Hindlimb muscle (tissue), 1 donor: ENCODE results near the gene ZNF160. TPM values are rescaled to one million over a fixed set of nuclear protein-coding genes. Genes with fewer than 3 reads are reported as not detected.
"Not testable (repeated sequence)": the region's sequence is repeated elsewhere in the genome, so short reads cannot be mapped to it uniquely, and the experiment has no call there.

Experiments
- DNase-seq: peaks from one replicate; pipeline ENCODE4 v3.0.0-alpha.2; 2013
- polyA plus RNA-seq: library from polyadenylated mRNA; unstranded; fragments of 120-200 nt; gene quantifications from one replicate; pipeline ENCODE4 v1.2.1, GENCODE V29; 2013; ENCODE audit not compliant: insufficient read length

ZNF160 gene
- polyA plus RNA-seq, 1 donor: 22.0 TPM

DNA sequence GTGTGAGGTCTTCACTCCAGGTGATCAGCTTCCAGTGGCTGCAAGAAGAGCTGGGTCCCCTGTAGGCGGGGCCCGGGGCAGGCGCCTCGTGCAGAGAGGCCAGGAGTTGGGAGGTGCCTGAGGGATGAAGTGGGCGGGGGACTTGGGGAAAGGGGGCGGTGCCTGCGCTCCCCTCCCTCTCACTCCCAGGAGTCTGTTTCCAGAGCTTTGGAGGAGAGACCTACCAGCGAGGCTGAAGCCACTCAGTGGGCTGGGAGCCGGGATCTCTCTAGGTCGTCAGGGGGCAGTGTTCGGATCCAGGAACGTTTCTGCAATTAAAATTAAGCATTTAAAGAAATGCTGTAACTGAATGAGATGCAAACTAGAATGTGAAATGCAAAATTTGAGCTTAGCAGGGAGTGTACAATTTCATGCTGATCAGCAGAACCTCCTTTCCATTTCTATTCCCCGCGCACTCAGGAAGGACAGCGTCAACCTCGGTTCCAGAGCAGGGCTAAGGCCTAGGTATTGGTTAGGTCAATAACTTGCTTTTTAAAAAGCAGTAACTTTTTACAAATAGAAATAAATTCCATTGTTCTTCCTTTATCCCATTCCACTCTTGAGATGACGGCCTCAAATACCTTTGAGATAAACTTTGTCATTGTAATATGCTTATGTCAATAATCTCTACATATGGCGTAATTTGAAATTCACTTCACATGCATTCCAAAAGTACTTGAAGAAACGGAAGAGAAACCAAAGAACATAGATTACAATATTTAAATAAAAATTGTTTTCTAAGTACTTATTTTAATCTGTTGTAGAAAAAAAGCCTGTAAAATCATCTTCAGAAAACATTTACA lies 11.6 kb downstream of the ZNF160 start:
- DNase-seq: no peak

DNA sequence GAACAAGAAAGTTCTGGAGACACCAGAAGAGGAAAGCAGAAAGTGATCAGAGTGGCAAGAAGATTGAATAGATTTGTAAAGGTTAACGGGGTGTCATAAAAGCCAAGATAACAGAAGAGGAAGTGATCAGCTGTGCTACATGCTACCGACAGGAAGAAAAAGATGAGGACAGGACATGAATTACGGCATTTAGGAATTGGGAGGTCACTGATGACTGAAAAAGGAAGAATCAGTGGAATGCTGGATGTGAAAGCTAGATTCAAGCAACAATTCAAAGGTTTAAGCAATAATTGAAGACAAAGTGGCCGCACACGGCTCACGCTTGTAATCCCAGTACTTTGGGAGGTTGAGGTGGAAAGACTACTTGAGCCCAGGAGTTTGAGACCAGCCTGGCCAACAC lies 15.1 kb downstream of the ZNF160 start:
- DNase-seq: no peak

DNA sequence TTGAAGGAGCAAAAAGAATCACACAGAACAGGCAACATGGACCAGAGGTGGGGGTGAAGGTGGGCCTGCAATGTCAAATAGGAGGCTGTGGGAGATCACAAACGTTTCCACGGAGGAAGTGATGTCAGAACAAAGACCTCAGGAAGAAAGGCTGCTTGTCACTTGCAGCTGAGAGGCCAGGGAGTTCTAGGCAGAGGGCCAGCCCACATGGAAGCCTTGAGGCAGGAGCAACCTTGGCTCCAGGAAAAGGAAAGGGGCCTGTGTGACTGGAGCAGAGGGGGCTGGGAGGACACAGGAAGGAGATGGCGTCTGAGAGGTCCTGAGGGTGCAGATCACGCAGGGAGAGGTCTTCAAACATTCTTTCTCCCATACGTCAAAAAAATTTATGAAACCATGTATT lies 16.3 kb downstream of the ZNF160 start:
- peak; percentile 5 for DNase-seq

DNA sequence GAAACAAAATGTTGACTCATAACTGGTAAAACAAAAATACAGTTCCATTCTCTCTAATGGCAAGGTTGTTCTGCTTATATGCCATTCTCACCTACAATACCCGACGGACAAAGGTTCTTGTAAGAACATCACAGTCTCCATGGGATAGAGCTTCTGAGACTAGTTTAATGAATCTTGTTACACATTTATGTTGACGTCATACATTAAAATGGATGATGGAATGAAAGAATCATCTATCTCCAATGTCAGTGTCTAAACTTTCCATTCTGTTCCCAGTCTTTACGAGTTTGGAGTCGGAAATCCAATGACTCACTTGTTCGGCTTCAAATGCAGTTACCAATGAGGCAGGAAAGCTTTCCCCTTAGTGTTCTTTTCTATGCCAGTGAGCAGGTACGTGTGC lies 17.7 kb downstream of the ZNF160 start:
- DNase-seq: no peak

DNA sequence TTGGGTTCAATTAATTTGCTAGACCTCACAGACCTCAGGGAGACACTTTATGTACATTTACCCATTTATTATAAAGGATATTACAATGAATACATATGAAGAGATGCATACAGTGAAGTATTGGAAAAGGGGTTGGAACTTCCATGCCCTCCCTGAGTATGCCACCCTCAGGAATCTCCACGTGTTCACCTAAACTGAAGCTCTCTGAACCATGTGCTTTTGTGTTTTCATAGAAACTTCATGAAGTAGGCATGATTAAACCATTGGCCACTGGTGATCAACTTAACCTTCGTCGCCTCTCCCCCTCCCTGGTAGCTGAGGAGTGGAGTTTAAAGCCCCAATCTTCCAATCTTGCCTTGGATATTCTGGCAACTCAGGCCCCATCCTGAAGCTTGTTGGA lies 20.3 kb downstream of the ZNF160 start:
- DNase-seq: no peak

DNA sequence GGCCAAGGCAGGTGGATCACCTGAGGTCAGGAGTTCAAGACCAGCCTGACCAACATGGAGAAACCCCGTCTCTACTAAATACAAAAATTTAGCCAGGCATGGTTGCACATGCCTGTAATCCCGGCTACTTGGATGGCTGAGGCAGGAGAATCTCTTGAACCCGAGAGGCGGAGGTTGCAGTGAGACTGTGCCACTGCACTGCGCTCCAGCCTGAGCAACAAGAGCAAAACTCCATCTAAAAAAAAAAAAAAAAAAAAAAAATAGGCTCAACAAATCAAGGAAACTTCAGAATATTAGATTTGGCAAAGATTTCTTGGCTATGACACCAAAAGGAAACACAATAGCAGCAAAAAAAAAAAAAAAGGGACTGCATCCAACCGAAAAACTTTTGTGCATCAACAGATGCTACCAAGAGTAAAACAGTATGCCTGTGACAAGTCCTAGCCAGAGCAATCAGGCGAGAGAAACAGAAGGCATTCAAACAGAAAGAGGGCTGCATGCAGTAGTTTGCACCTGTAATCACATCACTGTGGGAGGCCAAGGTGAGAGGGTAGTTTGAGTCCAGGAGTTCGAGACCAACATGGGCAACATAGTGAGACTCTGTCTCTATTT lies 23.8 kb downstream of the ZNF160 start:
- no peak for DNase-seq

DNA sequence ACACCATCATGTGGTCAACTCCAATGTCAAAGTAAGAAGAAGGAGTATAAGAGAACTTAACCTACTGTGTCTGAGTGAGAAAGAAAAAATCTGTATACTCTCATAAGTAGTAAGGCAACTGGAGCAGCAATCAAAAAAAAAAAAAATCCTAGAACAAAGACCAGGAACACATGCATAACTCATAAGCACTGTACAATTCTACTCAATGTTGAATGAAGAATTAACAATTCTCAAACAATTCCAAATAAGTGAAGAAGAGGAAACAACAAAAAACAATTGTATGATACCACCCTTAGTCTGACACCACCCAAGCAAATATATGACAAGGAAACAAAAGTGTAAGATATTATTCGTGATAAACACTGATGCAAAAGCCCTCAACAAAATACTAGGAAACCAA lies 24.6 kb downstream of the ZNF160 start:
- DNase-seq: no peak

DNA sequence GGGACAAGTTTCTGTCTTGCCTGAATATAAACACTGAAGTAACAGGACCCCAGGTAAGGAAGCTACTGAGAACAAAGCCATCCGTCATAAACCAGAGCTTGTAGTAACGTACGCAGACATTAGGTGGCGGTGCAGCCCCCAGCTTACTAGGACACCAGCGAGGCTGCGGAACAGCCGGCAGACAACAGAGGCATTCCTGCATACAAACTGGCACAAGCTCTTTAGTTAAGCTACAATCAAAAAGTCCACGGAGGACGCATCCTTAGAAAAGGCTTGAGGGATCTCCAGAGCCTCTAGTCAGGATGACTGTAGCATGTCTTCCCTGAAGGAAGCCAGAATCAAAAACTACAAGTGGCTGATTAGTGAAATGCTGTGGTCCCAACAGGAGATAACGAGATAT lies 26.2 kb downstream of the ZNF160 start:
- DNase-seq: peak; percentile 16

DNA sequence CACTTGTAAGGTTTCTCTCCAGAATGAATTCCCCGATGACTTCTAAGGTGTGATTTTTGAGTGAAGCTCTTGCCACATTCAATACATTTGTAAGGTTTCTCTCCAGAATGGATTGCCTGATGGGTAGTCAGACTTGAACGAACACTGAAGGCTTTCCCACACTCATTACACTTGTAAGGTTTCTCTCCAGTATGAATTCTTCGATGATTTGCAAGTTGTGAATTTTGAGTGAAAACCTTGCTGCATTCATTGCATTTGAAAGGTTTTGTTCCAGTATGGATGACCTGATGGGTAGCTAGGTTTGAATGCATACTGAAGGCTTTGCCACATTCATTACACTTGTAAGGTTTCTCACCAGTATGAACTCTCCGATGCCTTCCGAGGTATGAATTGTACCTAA lies 34.4 kb downstream of the ZNF160 start:
- no peak for DNase-seq

DNA sequence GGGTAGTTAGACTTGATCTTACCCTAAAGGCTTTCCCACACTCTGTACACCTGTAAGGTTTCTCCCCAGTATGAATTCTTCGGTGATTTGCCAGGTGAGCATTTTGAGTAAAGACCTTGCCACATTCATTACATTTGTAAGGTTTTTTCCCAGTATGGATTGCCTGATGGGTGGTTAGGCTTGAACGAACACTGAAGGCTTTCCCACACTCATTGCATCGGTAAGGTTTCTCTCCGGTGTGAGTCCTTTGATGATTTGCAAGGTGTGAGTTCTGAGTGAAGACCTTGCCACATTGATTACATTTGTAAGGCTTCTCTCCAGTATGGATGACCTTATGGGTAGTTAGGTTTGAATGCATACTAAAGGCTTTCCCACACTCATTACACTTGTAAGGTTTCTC lies 35.0 kb downstream of the ZNF160 start:
- DNase-seq: no peak

DNA sequence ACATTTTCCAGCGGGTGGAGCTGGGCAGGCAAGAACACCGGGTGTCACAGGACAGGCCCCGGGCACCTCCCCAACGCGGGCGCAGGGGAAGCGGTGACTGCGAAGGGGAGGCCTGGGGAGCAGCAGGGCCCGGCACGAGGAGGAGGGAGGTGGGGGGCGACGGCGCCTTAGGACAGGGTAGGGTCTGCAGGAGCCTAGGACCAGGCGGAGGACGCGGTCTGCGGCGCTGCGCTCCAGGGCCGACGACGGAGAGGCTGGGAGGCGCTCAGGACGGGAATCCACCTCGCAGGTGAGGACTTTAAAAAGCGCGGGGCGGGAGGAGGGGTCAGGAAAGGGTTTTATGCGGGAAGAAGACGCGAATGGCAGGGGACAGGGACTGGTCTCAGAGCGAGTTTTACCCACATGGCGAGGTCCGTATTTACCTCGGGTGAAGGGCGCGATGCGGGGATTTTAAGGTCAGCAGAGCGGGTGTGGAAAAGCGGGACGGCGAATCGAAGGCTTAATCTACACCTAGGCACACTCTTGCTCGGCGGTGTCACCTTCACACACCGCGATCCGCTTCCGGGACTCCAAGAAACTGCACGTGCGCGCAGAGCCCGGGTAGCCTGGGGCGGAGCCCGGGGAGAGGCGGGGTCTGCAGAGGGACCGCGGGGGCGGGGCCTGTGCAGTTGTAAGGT lies 45.2 kb downstream of the ZNF160 start:
- no peak for DNase-seq

DNA sequence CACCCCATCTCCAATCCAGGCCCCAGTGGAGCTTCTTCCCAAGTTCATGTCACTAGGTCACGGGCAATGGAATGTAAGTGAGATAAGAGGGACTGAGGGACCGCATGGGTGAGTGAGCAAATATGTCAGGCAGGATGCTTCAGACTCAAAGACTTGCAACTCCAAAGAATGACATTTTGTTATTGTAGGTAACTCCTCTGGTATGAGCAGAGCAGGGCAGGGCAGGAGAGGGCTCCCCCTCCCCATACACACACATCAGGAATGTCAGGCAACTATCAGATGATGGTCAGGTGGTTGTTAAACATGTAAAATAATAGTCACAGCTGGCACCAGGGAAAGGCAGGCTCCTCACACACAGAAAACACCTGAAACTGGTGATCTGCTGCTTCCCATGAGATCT lies 48.1 kb downstream of the ZNF160 start:
- DNase-seq: no peak

DNA sequence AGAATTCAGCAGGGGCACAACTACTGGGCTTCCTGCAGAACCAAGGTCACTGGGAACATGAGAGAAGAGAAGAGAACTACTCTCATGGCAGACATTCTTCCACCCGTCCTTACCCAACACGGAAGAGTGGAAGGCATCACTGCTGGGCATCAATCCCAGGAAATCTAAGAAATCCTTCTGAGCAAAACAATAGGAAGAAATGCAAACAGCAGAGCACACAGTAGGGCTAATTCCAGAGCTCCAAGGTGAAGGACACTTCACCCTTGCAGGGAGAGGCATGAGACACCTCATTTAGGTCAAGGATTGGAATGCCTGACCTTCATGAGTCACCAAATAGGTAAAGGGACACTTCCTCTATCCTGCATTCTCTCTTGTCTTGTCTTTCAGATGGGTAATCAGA lies 55.8 kb downstream of the ZNF160 start:
- no peak for DNase-seq

DNA sequence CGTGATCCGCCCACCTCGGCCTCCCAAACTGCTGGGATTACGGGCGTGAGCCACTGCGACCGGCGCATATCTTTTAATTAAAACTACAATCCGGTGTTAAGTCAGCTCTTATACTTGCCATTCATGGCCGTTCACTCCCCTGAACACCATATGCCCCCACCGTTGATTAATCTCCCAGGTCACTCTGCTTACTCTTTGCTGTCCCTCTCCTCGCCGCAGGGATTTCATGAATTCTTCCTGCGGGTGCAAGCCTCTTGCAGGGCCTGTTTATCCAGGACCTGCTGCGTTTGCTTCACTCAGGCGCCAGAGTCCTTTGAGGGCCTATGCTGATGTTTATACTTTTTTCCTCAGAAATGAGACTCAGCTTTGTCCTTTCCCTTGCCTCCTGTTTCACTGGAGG lies 57.7 kb downstream of the ZNF160 start:
- no peak for DNase-seq

DNA sequence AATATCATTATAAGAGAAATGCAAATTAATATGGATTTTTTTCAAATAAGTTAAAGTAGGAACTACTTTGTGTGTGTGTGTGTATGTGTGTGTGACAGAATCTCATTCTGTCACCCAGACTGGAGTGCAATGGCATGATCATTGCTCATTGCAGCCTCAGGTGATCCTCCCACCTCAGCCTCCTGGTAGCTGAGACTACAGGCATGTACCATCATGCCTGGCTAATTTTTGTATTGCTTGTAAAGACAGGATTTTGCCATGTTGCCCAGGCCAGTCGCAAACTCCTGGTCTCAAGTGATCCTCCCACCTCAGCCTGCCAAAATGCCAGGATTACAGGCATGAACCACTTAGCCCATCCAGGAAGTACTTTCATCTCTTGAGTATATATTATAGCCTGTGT lies 61.9 kb downstream of the ZNF160 start:
- DNase-seq: no peak

DNA sequence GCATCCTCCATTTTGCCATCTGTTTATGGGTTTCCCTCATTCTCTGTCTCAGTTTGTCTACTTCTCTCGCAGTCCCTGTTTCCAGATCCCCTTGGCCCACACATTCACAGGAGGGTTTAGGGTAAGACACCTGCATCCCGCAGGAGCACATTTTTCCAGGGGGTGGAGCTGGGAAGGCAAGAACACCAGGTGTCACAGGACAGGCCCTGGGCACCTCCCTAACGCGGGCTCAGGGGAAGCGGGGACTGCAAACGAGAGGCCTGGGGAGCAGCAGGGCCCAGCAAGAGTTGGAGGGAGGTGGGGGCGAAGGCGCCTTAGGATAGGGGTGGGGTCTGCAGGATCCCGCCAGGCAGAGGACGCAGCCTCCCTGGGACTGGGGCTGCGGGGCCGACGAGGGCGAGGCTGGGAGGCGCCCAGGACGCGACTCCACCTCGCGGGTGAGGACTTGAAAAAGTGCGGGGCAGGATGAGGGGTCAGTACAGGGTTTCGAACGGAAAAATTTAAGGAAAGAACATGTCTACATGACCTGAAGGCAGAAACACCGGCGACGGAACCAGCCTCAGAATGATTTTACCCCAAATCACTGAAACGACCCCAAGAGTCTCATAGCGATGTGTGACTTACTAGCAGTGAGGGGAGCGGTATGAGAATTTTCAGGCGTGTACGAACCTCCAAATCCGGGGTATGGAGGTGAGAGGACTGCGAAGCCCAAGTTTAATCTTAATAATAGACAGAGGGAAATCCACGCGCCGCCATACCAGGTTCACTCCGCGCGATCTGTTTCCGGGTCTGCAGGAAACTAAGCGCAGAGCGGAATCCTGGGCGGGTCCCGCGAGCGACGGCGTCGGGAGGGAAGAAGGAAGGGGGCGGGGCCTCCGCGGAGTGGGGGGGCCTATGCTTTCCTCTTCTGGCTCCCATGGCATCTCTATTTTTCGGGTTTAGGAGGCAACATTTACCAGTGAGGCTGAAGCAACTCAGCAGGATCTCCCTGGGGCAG lies 65.8 kb downstream of the ZNF160 start:
- DNase-seq: peak; percentile 15

DNA sequence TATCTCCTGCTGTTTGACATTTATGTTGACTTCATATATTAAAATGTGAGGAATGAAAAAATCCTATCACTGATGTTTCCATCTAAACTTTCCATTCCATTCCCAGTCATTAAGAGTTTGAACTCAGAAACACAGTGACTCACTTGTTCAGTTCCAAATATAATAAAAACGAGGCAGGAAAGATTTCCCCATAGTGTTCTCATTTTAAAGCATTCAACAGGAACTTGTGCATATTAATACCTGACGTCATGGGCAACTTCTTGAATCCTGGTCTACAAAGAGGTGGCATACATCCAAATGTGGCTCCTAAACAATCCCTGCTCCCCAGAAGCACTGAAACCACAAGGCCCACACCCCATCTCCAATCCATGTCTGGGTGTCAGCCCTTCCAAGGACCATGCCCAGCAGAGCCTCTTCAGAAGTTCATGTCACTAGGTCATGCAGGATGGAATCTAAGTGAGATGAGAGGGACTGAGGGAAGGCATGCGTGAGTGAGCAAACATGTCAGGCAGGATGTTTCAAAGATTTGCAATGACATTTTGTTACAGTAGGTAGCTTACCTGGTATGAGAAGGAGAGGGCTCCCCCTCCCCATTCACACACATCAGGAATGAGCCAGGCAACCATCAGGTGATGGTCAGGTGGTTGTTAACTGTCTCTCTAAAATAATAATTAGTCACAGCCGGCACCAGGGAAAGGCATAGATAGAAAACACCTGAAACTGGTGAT lies 68.1 kb downstream of the ZNF160 start:
- DNase-seq: no peak

DNA sequence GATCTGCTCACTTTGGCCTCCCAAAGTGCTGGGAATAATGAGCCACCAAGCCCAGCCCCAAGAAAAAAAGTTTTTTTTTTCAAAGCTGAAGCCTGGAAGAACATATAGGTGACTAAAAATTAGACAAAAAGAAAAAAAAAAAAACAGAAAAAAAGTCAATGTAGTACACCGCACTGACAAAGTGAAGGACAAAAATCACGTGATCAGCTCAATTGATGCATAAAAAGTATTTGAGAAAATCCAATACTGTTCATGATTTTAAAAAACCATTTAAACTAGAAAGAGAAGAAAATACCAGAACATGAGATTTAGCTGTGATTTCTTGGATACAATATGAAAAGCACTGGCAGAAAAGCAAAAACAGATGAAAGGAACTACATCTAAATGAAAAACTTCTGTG lies 69.2 kb downstream of the ZNF160 start:
- DNase-seq: no peak

DNA sequence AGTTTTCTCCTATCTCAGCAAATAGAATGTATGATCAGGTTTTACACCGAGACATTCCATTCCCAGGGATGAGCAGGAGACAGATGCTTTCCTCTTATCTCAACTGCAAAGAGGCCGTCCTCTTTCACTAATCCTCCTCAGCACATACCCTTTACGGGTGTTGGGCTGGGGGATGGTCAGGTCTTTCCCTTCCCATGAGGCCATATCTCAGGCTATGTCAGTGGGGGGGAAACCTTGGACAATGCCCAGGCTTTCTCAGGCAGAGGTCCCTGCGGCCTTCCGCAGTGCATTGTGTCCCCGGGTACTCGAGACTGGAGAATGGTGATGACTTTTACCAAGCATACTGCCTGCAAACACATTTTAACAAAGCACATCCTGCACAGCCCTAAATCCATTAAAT lies 74.9 kb downstream of the ZNF160 start:
- not testable (repeated sequence) for DNase-seq

DNA sequence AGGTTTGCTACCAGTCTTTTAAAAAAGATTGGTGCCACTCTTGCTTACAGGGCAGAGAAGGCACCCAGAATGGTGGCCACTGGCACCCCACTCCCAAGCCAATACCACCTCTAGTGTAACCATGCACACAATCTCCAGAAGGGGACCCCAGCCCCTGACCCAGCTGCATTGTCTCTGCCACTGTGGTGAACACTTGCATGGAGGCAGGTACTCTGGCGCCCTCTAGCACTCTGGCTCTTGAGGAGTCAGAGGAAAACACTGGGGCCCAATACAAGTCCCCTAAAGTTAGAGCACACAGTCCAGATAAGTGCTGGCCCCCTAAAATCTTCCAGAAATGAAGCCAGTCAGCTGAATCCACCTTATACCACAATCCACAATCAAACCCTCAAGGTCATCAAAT lies 83.5 kb downstream of the ZNF160 start:
- DNase-seq: no peak
